Activated T-helper 17 cell treated with anti-CD3 and anti-CD28 coated beads, Interleukin-2, amount 50 U/mL, for 72 hours (primary cell): Measurements from ENCODE around the gene DNM2. TPM values are rescaled to one million over a fixed set of nuclear protein-coding genes. Genes with fewer than 3 reads are reported as not detected.

Source experiments
- ATAC-seq: fragments of 150-1000 bp; cut with Tn5 transposase; replicated peaks from 2 replicates; pipeline ENCODE4 v1.10.0; 2021; ENCODE audit warnings: mild to moderate bottlenecking, moderate library complexity
- H3K27ac Mint-ChIP-seq: one replicate; pipeline ENCODE4 v1.8.0; 2022; ENCODE audit warnings: mixed read lengths
- H3K27me3 Mint-ChIP-seq: one replicate; pipeline ENCODE4 v1.8.0; 2022; ENCODE audit warnings: mixed read lengths
- H3K36me3 Mint-ChIP-seq: one replicate; pipeline ENCODE4 v1.8.0; 2022; ENCODE audit warnings: low read depth, mild to moderate bottlenecking, mixed read lengths
- H3K4me1 Mint-ChIP-seq: one replicate; pipeline ENCODE4 v1.8.0; 2022; ENCODE audit warnings: mixed read lengths
- H3K4me3 Mint-ChIP-seq: one replicate; pipeline ENCODE4 v1.8.0; 2022; ENCODE audit warnings: mild to moderate bottlenecking, mixed read lengths
- H3K9me3 Mint-ChIP-seq: one replicate; pipeline ENCODE4 v1.8.0; 2022; ENCODE audit warnings: mixed read lengths
- total RNA-seq, 2 donors: library from RNA; stranded (reverse); gene quantifications; one replicate each; pipeline ENCODE4 v1.2.3, GENCODE V29; 2022

Gene DNM2
- total RNA-seq, 2 donors from 2014 or later: 185 to 209 TPM

DNA sequence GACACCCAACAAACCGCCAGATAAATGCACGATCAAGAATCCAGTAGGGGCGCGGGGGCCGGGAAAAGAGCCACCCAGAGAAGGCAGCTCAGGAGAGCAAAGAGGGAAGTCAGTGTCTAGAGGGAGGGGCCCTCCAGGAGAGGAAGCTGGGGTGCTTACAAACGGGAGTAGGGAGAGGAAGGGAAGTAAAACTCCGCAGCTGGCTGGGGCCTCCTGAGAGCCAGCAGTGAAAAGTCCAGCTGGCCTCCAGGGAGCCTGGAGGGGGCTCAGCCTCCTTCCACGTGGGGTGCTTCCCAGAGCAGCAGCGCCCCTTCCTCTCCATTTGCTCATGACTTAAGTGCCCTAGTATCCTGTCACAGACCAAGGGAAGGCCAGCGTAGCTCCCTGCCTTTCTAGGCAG lies 66.4 kb downstream of the DNM2 start:
- no peaks in the 10 kb centered on the region for H3K27me3 Mint-ChIP-seq
- no peaks in the 10 kb centered on the region for H3K4me1 Mint-ChIP-seq
- ATAC-seq: no peak
- H3K9me3 Mint-ChIP-seq: no peaks in the 10 kb centered on the region
- no peak overlapping the region for H3K27ac Mint-ChIP-seq
- H3K4me3 Mint-ChIP-seq: no peak overlapping the region
- peaks cover 97% of the 10 kb centered on the region for H3K36me3 Mint-ChIP-seq

DNA sequence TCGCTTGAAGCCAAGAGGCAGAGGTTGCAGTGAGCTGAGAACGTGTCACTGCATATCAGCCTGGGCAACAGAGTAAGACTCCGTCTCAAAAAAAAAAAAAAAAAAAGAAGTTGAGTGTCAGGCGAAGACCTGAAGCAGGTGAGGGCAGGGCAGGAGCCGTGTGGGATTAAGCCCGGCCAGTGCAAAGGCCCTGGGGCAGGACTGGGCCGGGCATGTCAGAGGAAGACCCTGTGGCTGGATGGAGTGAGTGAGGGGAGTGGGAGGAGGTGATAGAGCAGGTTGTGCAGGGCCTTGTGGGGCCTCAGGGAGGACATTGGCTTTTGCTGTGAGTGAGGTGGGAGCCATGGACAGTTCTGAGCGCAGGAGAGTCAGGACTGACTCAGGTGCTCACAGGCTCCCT lies 70.3 kb downstream of the DNM2 start:
- peak overlapping the region; percentile 43 for H3K27ac Mint-ChIP-seq
- H3K9me3 Mint-ChIP-seq: no peaks in the 10 kb centered on the region
- H3K36me3 Mint-ChIP-seq: peaks cover 84% of the 10 kb centered on the region
- H3K4me1 Mint-ChIP-seq: no peaks in the 10 kb centered on the region
- H3K4me3 Mint-ChIP-seq: no peak overlapping the region
- H3K27me3 Mint-ChIP-seq: no peaks in the 10 kb centered on the region
- no peak for ATAC-seq

DNA sequence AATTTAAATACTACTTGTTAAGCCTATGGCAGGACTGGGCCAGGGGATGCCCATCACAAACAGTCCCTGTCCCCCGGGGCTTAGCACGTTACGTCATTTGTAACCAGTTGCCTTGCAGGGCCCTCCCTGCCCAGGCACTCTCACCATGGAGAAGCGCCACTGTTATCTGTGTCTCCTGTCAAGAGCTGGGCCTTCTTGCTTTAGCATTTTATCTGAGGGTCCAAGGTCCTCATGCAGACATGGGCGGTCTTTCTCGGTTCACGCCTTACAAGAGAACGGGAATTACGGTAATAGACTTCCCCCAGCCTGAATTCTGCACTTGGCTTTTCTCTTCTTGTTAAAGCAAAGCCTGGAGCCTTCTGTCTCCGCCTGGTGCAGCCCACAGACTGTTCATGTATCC lies 72.0 kb downstream of the DNM2 start:
- no peak for ATAC-seq
- H3K27ac Mint-ChIP-seq: no peak overlapping the region
- H3K4me3 Mint-ChIP-seq: no peak overlapping the region
- H3K4me1 Mint-ChIP-seq: no peaks in the 10 kb centered on the region
- no peaks in the 10 kb centered on the region for H3K27me3 Mint-ChIP-seq
- peaks cover 87% of the 10 kb centered on the region for H3K36me3 Mint-ChIP-seq
- H3K9me3 Mint-ChIP-seq: no peaks in the 10 kb centered on the region

GRCh38 chr19:10796653-10797052 lies 78.8 kb downstream of the DNM2 start:
- Mint-ChIP-seq H3K9me3 (no peaks in the 10 kb centered on the region), H3K36me3 (peaks cover 88% of the 10 kb centered on the region), H3K27ac (peak overlapping the region; percentile 98), H3K4me1 (peaks cover 23% of the 10 kb centered on the region), H3K4me3 (peak overlapping the region; percentile 93), H3K27me3 (no peaks in the 10 kb centered on the region)
- ATAC-seq: no peak

GRCh38 chr19:10797078-10797477 lies 79.2 kb downstream of the DNM2 start:
- H3K4me3 Mint-ChIP-seq: peak overlapping the region; percentile 93
- H3K4me1 Mint-ChIP-seq: peaks cover 23% of the 10 kb centered on the region
- H3K27me3 Mint-ChIP-seq: no peaks in the 10 kb centered on the region
- peak overlapping the region; percentile 98 for H3K27ac Mint-ChIP-seq
- peaks cover 88% of the 10 kb centered on the region for H3K36me3 Mint-ChIP-seq
- ATAC-seq: peak; percentile 50
- H3K9me3 Mint-ChIP-seq: no peaks in the 10 kb centered on the region

DNA sequence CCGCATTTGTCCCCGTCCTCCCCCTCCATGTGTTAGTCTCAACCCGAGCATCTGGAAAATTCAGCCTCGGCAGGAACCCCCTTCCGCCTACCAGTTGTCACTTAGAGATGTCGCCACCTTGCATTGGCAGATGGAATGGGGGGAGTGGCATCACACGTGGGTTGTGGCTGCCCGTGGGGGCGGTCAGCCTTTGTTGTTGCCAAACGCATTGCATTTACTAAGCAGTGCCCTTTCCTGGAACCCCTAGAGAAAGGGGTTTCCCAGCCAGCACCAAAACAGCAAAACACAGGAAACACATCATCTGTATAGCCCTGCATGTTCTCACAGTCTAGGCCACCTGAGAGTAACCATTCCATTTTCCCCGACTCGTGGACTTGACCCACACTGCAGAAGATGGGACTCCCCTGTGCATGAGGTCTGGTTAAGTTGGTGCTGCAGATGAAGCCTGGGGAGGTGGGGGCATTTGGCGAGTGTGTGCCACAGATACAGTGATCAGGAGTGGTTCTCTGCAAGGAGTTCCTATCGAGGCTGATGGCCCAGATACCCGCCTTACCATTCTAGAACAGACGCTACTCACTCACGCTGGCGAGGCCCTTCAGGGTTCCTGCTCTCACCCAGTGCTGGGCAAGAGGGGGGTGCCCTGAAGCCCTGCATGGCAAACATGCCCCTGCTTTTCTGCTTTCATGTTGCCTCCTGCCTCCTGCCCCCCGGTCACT lies 79.8 kb downstream of the DNM2 start:
- H3K9me3 Mint-ChIP-seq: no peaks in the 10 kb centered on the region
- peak overlapping the region; percentile 98 for H3K27ac Mint-ChIP-seq
- peaks cover 23% of the 10 kb centered on the region for H3K4me1 Mint-ChIP-seq
- H3K36me3 Mint-ChIP-seq: peaks cover 88% of the 10 kb centered on the region
- peak overlapping the region; percentile 93 for H3K4me3 Mint-ChIP-seq
- ATAC-seq: peak; percentile 94
- H3K27me3 Mint-ChIP-seq: no peaks in the 10 kb centered on the region

DNA sequence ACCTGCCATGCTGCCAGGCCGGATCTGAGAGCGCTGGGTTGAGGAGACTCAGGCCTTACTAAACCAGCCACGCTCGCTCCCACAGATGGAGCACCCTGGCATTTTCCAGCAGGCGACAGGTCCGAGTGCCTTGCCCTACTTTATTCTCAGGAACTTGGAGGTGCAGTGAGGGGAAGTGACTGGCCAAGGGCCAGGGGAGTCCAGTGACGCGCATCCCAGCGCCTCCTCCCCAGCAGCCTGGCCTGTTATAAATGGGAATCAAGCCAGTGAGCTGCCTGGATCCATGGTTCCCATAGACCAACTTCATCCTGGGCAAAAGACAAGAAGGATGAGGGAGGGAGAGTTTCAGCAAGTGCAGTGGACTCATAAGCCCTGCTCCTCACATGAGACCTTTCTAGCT lies 82.6 kb downstream of the DNM2 start:
- ATAC-seq: no peak
- Mint-ChIP-seq H3K27me3 (no peaks in the 10 kb centered on the region), H3K36me3 (peaks cover 86% of the 10 kb centered on the region), H3K4me3 (peak overlapping the region; percentile 49), H3K9me3 (no peaks in the 10 kb centered on the region), H3K27ac (peak overlapping the region; percentile 86), H3K4me1 (peaks cover 23% of the 10 kb centered on the region)

- ATAC-seq: no peak
- H3K9me3 Mint-ChIP-seq: no peaks in the 10 kb centered on the region
- H3K27ac Mint-ChIP-seq: no peak overlapping the region
- no peaks in the 10 kb centered on the region for H3K27me3 Mint-ChIP-seq
- H3K4me1 Mint-ChIP-seq: peaks cover 17% of the 10 kb centered on the region
- H3K36me3 Mint-ChIP-seq: peaks cover 78% of the 10 kb centered on the region
- H3K4me3 Mint-ChIP-seq: no peak overlapping the region
Observed at GRCh38 chr19:10802479-10802878, 84.6 kb downstream of the DNM2 start.

DNA sequence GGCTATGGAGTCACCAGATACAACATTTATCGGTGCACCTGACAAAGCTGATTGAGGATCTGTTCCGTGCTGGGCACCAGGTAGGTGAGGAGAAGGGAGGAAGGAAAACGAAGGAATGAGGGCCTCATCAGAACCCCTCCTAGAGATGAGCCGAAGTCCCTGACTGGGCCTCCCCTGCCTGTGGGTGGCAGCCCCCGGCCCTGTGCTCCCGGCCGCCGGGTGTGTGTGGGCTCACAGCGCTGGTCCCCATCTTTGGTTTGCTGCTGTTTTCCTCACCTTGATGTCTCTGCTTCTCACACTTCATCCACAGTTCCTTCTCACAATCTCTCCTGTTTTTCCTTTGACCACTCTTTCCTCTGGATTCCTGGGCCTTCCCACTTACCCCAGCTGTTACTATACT lies 85.4 kb downstream of the DNM2 start:
- H3K4me3 Mint-ChIP-seq: no peak overlapping the region
- peaks cover 76% of the 10 kb centered on the region for H3K36me3 Mint-ChIP-seq
- peaks cover 12% of the 10 kb centered on the region for H3K4me1 Mint-ChIP-seq
- no peaks in the 10 kb centered on the region for H3K9me3 Mint-ChIP-seq
- ATAC-seq: no peak
- peak overlapping the region; percentile 88 for H3K27ac Mint-ChIP-seq
- H3K27me3 Mint-ChIP-seq: no peaks in the 10 kb centered on the region

- Mint-ChIP-seq H3K36me3 (peaks cover 80% of the 10 kb centered on the region), H3K9me3 (no peaks in the 10 kb centered on the region), H3K27me3 (no peaks in the 10 kb centered on the region), H3K27ac (peak overlapping the region; percentile 82), H3K4me3 (no peak overlapping the region), H3K4me1 (peaks cover 15% of the 10 kb centered on the region)
- peak; percentile 28 for ATAC-seq
Observed at GRCh38 chr19:10805065-10805757, 87.3 kb downstream of the DNM2 start.

GRCh38 chr19:10805758-10806247 lies 87.9 kb downstream of the DNM2 start:
- Mint-ChIP-seq H3K4me3 (no peak overlapping the region), H3K9me3 (no peaks in the 10 kb centered on the region), H3K27ac (peak overlapping the region; percentile 82), H3K4me1 (peaks cover 14% of the 10 kb centered on the region), H3K36me3 (peaks cover 80% of the 10 kb centered on the region), H3K27me3 (no peaks in the 10 kb centered on the region)
- ATAC-seq: no peak

DNA sequence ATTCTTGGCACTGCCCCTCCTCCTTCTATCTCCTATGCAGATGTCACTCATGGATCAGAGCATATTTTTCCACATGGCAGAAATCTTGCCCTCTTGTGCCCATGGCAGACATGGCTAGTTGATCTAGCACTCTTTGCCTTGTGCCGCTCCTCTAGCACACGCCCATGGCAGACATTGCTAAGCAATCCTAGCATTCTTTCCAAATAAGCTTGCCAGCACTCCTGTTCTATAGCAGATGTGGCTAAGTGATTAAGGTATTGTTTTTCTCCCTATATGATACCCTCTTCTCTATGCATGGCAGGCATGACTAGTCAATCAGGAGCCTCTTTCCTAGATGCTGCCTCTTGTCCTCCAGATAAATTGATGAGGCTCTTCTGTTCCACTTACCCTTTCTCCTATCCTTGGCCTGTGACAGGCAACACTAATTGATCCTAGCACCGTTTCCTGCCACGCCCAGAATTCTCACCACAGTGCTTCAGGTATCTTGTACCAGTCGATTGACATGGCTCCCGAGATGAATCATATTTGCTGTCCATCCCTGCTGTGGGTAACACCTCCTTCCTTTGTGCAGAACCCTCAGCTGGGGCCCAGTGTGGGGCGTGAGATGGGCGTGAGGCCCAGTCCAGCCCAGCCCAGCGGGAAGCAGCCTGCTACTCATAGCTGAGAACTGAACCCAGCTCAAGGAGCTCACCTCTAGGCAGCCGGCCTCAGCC lies 91.2 kb downstream of the DNM2 start:
- peak overlapping the region; percentile 67 for H3K4me3 Mint-ChIP-seq
- ATAC-seq: peak; percentile 86
- peak overlapping the region; percentile 76 for H3K27ac Mint-ChIP-seq
- H3K9me3 Mint-ChIP-seq: no peaks in the 10 kb centered on the region
- H3K4me1 Mint-ChIP-seq: peaks cover 22% of the 10 kb centered on the region
- H3K27me3 Mint-ChIP-seq: no peaks in the 10 kb centered on the region
- peaks cover 65% of the 10 kb centered on the region for H3K36me3 Mint-ChIP-seq

GRCh38 chr19:10809651-10810285 lies 91.9 kb downstream of the DNM2 start:
- Mint-ChIP-seq H3K9me3 (no peaks in the 10 kb centered on the region), H3K27ac (peak overlapping the region; percentile 76), H3K36me3 (peaks cover 64% of the 10 kb centered on the region), H3K4me3 (peak overlapping the region; percentile 67), H3K27me3 (no peaks in the 10 kb centered on the region), H3K4me1 (peaks cover 22% of the 10 kb centered on the region)
- ATAC-seq: no peak

DNA sequence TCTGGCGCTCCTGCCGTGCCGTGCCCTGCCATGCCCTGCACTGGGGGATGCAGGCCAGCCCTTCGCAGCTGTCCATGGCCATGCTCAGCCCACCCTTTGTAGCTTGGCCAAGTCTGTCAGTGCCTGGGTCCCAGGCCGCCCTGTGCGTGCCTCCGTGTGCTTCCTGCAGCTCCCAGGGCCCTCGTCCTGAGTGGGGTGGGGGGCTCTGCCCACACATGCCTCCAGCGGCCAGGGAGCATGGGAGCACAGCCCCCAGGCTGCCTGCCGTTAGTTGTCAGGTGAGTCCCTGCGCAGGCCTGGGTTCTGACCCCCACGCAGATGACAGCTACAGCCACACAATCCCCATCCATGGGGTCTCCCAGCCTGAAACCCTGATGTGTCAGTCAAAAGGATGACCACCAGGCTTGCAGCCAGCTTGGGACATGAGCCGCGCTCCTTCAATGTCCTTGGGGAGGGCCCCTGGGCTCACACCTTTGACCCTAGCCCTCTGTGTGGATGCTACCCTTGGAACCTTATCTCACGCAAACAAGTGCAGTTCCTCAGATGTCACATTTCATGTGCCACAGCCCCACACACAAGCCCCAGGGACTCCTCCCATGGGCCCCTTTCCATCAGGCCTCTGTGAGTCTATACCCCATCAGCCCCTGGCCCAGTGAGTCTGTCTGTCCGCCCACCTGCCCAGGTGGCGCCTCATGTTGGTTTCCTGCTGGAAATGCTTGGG lies 93.7 kb downstream of the DNM2 start:
- Mint-ChIP-seq H3K9me3 (no peaks in the 10 kb centered on the region), H3K27ac (no peak overlapping the region), H3K36me3 (peaks cover 53% of the 10 kb centered on the region), H3K4me3 (no peak overlapping the region), H3K27me3 (no peaks in the 10 kb centered on the region), H3K4me1 (peaks cover 22% of the 10 kb centered on the region)
- no peak for ATAC-seq
